Neutrophil (primary cell): ENCODE measurements around the gene OSBP2.

Experiments
- H3K27ac ChIP-seq: fragments of 200-600 bp; sonication (generic); 2 replicates; pipeline ENCODE4 v1.5.1; 2016; ENCODE audit warnings: mild to moderate bottlenecking, moderate library complexity
- H3K27me3 ChIP-seq: fragments of 200-600 bp; sonication (generic); 2 replicates; pipeline ENCODE4 v1.6.0; 2016; ENCODE audit warnings: mild to moderate bottlenecking
- H3K36me3 ChIP-seq: fragments of 200-600 bp; sonication (generic); 2 replicates; pipeline ENCODE4 v1.5.1; 2017
- H3K4me1 ChIP-seq, 2 experiments: fragments of 200-600 bp in 1 of 2; sonication (generic) in 1 of 2; 1 replicate in 1 of 2; 2 replicates in 1 of 2; pipeline versions ENCODE4 v1.5.1 to v1.6.1; 2013 to 2016; ENCODE audit warnings: low read depth in 1 of 2, low read length in 1 of 2, mild to moderate bottlenecking in 1 of 2, moderate library complexity in 1 of 2; ENCODE audit not compliant: control insufficient read depth in 1 of 2, insufficient read depth in 1 of 2
- H3K4me3 ChIP-seq, 2 experiments: fragments of 200-600 bp in 1 of 2; sonication (generic) in 1 of 2; 1 replicate in 1 of 2; 2 replicates in 1 of 2; pipeline ENCODE4 v1.5.1; 2013 to 2016; ENCODE audit warnings: low read depth in 1 of 2, low read length in 1 of 2, mild to moderate bottlenecking in 1 of 2, moderate library complexity in 1 of 2
- H3K9me3 ChIP-seq: fragments of 200-600 bp; sonication (generic); 2 replicates; pipeline ENCODE4 v1.5.1; 2016
- TF ChIP-seq, protein P1 (sequence below): fragments of 200-600 bp; sonication (generic); IDR thresholded peaks from 2 replicates; pipeline ENCODE4 v1.5.1; 2016; ENCODE audit warnings: antibody characterized with exemption

Gene OSBP2

DNA sequence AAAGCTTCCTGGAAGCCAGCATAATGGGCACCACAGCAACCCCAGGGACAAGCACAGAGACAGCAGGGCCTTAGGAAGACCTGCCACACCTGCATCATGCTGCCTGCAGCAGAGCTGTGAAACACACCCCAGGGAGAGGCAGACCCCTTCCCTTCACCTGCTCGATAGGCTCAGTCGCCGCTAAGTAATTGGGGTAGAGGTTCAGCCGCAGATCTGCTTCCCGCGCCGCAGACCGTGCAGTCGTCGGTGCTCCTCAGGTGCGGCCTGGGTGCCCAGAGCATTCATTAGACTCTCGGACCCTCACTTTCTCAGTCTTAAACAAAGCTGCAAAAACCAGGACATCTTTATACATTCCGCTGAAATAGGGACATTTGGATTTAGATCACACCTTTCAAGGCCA is 29.9 kb upstream of the OSBP2 start:
- peaks cover 19% of the 10 kb centered on the region for H3K27me3 ChIP-seq
- H3K4me1 ChIP-seq = peaks cover 9 to 22% of the 10 kb centered on the region in 2 experiments
- no peaks in the 10 kb centered on the region for H3K9me3 ChIP-seq
- H3K27ac ChIP-seq = no peak overlapping the region
- H3K36me3 ChIP-seq = peaks cover 27% of the 10 kb centered on the region
- TF ChIP-seq, protein P1, sequence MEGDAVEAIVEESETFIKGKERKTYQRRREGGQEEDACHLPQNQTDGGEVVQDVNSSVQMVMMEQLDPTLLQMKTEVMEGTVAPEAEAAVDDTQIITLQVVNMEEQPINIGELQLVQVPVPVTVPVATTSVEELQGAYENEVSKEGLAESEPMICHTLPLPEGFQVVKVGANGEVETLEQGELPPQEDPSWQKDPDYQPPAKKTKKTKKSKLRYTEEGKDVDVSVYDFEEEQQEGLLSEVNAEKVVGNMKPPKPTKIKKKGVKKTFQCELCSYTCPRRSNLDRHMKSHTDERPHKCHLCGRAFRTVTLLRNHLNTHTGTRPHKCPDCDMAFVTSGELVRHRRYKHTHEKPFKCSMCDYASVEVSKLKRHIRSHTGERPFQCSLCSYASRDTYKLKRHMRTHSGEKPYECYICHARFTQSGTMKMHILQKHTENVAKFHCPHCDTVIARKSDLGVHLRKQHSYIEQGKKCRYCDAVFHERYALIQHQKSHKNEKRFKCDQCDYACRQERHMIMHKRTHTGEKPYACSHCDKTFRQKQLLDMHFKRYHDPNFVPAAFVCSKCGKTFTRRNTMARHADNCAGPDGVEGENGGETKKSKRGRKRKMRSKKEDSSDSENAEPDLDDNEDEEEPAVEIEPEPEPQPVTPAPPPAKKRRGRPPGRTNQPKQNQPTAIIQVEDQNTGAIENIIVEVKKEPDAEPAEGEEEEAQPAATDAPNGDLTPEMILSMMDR = no peak
- no peak overlapping the region for H3K4me3 ChIP-seq

DNA sequence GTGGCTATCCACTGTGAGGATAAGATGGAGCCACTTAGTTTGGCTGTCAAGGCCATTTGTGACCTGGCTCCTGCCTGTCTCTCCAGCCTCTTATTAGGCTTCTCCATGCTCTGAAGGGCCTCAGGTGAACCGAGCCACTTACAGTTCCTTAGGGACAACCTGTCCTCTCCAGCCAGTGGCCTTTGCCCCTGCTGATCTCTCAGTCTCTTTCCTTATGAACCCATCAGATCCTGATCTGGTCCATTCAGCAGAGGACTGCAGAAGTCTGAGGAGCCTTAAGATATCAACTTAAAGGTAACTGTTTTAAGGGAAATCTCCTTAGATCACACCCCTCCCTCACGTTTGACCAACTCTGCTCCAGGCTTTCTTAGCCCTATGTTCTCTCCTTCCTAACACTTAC is 29.4 kb upstream of the OSBP2 start:
- TF ChIP-seq, protein P1 = no peak
- H3K36me3 ChIP-seq = peaks cover 27% of the 10 kb centered on the region
- no peaks in the 10 kb centered on the region for H3K9me3 ChIP-seq

DNA sequence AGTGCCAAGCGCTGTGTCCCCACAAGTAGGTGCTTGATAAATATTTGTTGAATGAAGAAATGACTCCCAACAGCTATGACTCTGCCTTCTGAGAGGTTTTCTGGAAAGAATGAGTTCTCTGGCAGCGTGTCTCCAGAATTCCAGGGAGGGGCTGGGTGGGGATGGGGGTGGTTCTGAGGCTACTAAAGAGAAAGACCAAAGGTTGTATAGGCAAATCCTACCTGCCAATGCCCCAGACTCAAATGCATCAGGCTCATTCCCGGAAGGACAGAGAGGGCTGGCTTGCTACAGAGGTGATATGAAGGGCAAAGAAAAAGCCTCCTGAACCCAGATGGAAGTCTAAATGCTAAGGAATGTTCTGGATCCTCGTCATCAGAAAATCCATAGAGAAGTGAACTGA is 28.9 kb upstream of the OSBP2 start:
- Histone ChIP-seq H3K4me1 (peaks cover 9 to 22% of the 10 kb centered on the region in 2 experiments), H3K4me3 (no peak overlapping the region), H3K9me3 (no peaks in the 10 kb centered on the region), H3K27me3 (peaks cover 29% of the 10 kb centered on the region), H3K36me3 (peaks cover 27% of the 10 kb centered on the region), H3K27ac (no peak overlapping the region)
- TF ChIP-seq, protein P1 = no peak

More for the DNA sequence above, 29.4 kb upstream of the OSBP2 start:
- Histone ChIP-seq H3K27me3 (peaks cover 23% of the 10 kb centered on the region), H3K4me1 (peaks cover 9 to 22% of the 10 kb centered on the region in 2 experiments), H3K4me3 (no peak overlapping the region), H3K27ac (no peak overlapping the region)

DNA sequence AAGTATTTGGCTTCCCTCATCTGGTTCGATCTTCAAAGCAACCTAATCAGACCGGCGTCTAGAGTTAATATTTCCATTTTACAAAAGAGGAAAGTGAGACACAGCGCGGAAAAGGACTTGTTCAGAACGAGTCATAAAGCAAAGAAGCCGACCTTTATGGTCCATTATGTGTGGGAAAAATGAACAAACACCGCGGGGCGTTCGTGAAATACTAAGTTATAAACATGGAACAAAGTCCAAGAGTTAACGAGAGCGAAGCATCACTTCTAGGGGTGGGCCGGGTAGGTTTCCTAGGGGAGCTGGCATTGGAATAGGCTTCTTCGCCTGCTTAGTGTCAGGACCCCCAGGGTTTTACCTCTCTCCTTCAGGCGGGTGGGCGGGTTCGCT is 27.6 kb upstream of the OSBP2 start:
- H3K4me3 ChIP-seq = peak overlapping the region; percentile 71 to 98
- peaks cover 20% of the 10 kb centered on the region for H3K36me3 ChIP-seq
- no peaks in the 10 kb centered on the region for H3K9me3 ChIP-seq
- peak overlapping the region; percentile 66 for H3K27ac ChIP-seq
- peaks cover 31% of the 10 kb centered on the region for H3K27me3 ChIP-seq
- TF ChIP-seq, protein P1 = no peak
- H3K4me1 ChIP-seq = peaks cover 9 to 22% of the 10 kb centered on the region in 2 experiments

DNA sequence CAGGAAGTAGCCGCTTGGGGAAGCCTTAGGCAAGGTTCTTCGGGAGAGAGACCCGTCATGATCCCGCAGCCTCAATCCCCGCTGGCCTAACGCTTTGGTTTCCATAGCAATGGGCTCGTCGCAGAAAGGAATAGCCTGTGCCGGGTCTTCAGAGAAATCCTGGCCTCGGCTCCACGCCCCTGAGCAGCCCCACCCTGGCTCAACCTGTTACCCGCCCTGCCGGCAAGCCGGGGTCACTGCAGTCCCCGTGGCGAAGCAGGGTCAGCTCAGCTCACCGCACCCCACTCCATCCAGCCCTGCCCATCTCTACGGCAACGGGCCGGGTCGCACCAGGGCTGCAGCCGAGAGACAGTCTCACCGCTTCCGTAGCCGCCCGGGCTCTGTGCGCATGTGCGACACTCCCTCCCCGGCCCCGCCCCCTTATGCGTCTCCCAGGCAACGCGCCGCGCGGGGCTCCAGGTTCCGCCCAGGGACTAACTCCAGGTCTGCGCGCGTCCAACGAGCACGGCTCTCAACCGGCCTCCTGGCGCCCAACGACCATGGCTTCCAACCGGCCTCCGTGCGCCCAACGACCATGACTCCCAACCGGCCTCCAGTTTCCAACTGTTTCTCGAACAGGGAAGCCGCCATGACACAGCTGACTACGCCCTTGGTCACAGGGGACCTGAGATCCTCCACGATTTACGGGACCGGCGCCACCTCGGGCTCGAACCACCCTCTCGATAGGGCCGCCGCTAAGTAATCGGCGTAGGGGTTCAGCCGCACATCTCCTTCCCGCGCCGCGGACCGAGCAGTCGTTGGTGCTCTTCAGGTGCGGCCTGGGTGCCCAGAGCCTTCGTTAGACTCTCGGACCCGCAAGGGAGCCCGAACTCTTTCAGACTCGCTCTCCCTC is 26.9 kb upstream of the OSBP2 start, which contains the start of gene DUSP18:
DUSP18 (minus strand) TSS at position 382 of the 892 bp plus-strand sequence. CDS start 3,872 bp downstream, outside the sequence.
- peak within 1 kb of the TSS; percentile 71 to 98 for H3K4me3 ChIP-seq
- H3K27me3 ChIP-seq = peaks cover 31% of the 10 kb centered on the region
- H3K4me1 ChIP-seq = peaks cover 9 to 22% of the 10 kb centered on the region in 2 experiments
- H3K36me3 ChIP-seq = peaks cover 14% of the 10 kb centered on the region
- H3K9me3 ChIP-seq = no peaks in the 10 kb centered on the region
- H3K27ac ChIP-seq = peak within 1 kb of the TSS; percentile 66
- TF ChIP-seq, protein P1 = peak; percentile 57
